ENCODE measurements around the gene TTC27. TPM values are rescaled to one million over a fixed set of nuclear protein-coding genes. Genes with fewer than 3 reads are reported as not detected.

Gene TTC27
- total RNA-seq, 2 donors from 2014 or later, result 21.3 to 43.2 TPM

GRCh38 chr2:32760628-32761027 lies 132.8 kb downstream of the TTC27 start:
- H3K4me3 Mint-ChIP-seq, result no peak overlapping the region
- no peaks in the 10 kb centered on the region for H3K9me3 Mint-ChIP-seq
- H3K36me3 Mint-ChIP-seq, result peaks cover 5% of the 10 kb centered on the region

DNA sequence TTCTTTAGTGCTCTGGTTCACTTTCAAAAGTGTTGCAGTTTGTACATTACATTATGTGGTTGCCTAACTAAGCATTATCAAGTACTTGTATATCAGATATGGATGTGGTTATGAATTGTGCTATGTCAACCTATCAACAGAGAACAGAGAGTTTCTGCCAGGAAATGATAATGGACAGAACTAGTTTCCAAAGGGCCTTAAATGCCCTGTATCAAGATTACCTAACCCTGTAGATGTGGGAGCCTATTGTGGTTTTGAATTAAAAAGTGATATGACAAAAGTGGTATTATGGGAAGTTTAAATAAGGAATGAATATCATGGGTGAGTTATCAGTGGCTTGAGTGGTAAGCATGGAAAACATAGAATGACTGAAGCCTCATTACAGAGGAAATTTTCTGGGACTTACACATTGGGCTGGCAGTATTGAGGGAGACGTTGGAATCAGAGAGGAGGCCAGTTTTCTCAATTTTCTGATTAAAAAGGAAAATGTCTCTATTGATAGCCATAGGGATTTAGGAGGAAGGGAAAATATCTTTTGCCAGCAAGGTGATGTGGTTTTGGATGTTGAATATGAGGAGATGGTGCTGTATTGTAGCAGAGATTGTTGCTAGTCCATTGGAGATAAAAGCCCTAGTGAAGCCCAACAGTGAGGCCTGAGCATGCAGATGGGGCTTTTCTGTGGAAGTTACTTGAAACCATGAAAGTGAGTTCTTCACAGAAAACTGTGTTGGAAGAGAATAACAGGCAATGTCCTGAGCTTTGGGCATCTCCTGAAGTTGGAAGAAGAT lies 140.7 kb downstream of the TTC27 start:
- no peak overlapping the region for H3K27ac Mint-ChIP-seq
- H3K36me3 Mint-ChIP-seq, result no peaks in the 10 kb centered on the region
- no peaks in the 10 kb centered on the region for H3K27me3 Mint-ChIP-seq
- DNase-seq (ENCODE audit: low spot score) (no peak), ATAC-seq (peak in 1 of 2 donors; percentile 38)
- H3K4me3 Mint-ChIP-seq, result no peak overlapping the region
- no peaks in the 10 kb centered on the region for H3K9me3 Mint-ChIP-seq
- peaks cover 6% of the 10 kb centered on the region in 2 donors for H3K4me1 Mint-ChIP-seq (ENCODE audit: low read depth in 2 of 2)

More at GRCh38 chr2:32760628-32761027, 132.8 kb downstream of the TTC27 start:
- DNase-seq (ENCODE audit: low spot score) (no peak), ATAC-seq (no peak)
- Mint-ChIP-seq H3K27me3 (no peaks in the 10 kb centered on the region), H3K27ac (no peak overlapping the region), H3K4me1 (ENCODE audit: low read depth in 2 of 2) (peaks cover 13 to 25% of the 10 kb centered on the region in 2 donors)

DNA sequence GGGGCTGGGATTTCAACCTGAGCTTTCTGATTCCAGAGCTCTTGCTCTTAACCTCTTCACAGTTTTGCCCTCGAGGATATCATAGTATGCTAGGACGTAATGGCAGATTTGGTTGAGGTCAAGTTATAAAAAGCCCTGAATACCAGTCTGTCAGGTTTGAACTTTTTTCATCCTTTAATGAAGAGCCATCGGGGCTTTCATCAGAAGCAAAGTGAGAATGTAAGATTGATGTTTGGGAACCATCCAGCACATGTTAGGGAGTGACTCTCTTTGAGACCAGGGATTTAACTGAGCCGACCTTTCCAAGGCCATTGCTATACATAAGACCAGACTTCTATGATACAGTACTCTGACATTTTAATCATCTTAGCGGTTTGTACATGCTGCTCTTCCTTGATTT lies 142.5 kb downstream of the TTC27 start:
- no peak for DNase-seq (ENCODE audit: low spot score)
- H3K36me3 Mint-ChIP-seq, result no peaks in the 10 kb centered on the region
- H3K27me3 Mint-ChIP-seq, result no peaks in the 10 kb centered on the region
- no peak overlapping the region for H3K27ac Mint-ChIP-seq
- ATAC-seq, result no peak
- H3K4me3 Mint-ChIP-seq, result no peak overlapping the region
- peaks cover 6% of the 10 kb centered on the region in 2 donors for H3K4me1 Mint-ChIP-seq (ENCODE audit: low read depth in 2 of 2)
- no peaks in the 10 kb centered on the region for H3K9me3 Mint-ChIP-seq

GRCh38 chr2:32772638-32773447 lies 145.0 kb downstream of the TTC27 start:
- Mint-ChIP-seq H3K4me3 (no peak overlapping the region), H3K9me3 (no peaks in the 10 kb centered on the region), H3K27ac (no peak overlapping the region), H3K4me1 (ENCODE audit: low read depth in 2 of 2) (peaks cover 6% of the 10 kb centered on the region in 2 donors), H3K36me3 (no peaks in the 10 kb centered on the region), H3K27me3 (no peaks in the 10 kb centered on the region)
- DNase-seq (ENCODE audit: low spot score) (no peak), ATAC-seq (no peak)

- no peaks in the 10 kb centered on the region for H3K27me3 Mint-ChIP-seq
- ATAC-seq (peak in 1 of 2 donors; percentile 74), DNase-seq (ENCODE audit: low spot score) (no peak)
- H3K9me3 Mint-ChIP-seq, result no peaks in the 10 kb centered on the region
- H3K36me3 Mint-ChIP-seq, result peaks cover 2% of the 10 kb centered on the region
- H3K4me3 Mint-ChIP-seq, result no peak overlapping the region
- H3K4me1 Mint-ChIP-seq (ENCODE audit: low read depth in 2 of 2), result peaks cover 6% of the 10 kb centered on the region in 2 donors
- H3K27ac Mint-ChIP-seq, result no peak overlapping the region
Observed at GRCh38 chr2:32773448-32773808, 145.6 kb downstream of the TTC27 start.

DNA sequence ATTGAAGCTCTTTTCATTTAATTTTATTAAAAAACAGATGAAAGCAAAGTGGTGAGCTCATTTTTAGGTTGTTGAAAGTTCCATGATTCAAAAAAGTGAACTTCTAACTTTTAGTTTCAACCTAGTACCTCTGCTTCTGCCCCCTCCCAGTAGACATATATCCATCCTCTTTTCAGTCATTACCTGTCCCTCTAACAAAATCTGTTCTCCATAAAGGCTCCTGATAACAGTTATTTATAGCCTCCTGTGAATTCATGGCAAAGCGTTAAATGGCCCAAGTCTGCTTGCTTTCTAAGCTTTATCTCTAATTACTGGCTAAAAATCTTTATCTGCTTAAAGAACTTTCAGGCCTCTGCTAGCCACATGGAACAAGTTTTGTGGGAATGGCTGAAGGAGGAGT lies 148.1 kb downstream of the TTC27 start:
- no peak overlapping the region for H3K27ac Mint-ChIP-seq
- no peak for DNase-seq (ENCODE audit: low spot score)
- no peak overlapping the region for H3K4me3 Mint-ChIP-seq
- H3K27me3 Mint-ChIP-seq, result no peaks in the 10 kb centered on the region
- ATAC-seq, result no peak
- H3K9me3 Mint-ChIP-seq, result no peaks in the 10 kb centered on the region
- H3K36me3 Mint-ChIP-seq, result peaks cover 14% of the 10 kb centered on the region
- H3K4me1 Mint-ChIP-seq (ENCODE audit: low read depth in 2 of 2), result peaks cover 6% of the 10 kb centered on the region in 2 donors

- peaks cover 3% of the 10 kb centered on the region for H3K9me3 Mint-ChIP-seq
- DNase-seq (ENCODE audit: low spot score), result no peak
- no peaks in the 10 kb centered on the region for H3K4me1 Mint-ChIP-seq (ENCODE audit: low read depth in 2 of 2)
- H3K27me3 Mint-ChIP-seq, result no peaks in the 10 kb centered on the region
- peaks cover 22% of the 10 kb centered on the region for H3K36me3 Mint-ChIP-seq
- no peak overlapping the region for H3K4me3 Mint-ChIP-seq
- no peak overlapping the region for H3K27ac Mint-ChIP-seq
- ATAC-seq, result no peak
Observed at GRCh38 chr2:32777714-32778113, 149.9 kb downstream of the TTC27 start.

DNA sequence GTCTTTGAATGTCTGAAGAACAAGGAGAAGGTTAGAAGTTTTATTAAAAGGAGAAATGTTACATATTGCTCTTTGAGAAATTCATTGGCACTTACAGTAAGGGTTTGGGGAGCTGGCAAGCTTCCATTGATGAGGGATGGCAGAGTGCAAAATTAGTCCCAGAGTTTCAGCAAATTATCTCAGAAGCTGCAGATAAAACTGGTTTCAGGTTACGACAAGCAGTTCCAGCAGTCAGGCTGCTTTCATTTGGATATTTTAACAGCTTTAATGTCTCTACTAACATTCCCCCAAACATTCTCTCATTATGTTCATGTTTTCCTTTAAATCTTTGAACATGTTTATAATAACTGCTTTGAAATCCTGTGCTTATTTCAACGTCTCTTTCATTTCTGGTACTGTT lies 153.1 kb downstream of the TTC27 start:
- H3K27ac Mint-ChIP-seq, result no peak overlapping the region

GRCh38 chr2:32783469-32783868 lies 155.6 kb downstream of the TTC27 start:
- no peak overlapping the region for H3K27ac Mint-ChIP-seq
- H3K9me3 Mint-ChIP-seq, result peaks cover 3% of the 10 kb centered on the region
- ATAC-seq, result no peak
- peaks cover 35% of the 10 kb centered on the region for H3K36me3 Mint-ChIP-seq
- no peak overlapping the region for H3K4me3 Mint-ChIP-seq
- H3K27me3 Mint-ChIP-seq, result no peaks in the 10 kb centered on the region
- H3K4me1 Mint-ChIP-seq (ENCODE audit: low read depth in 2 of 2), result peaks cover 0 to 2% of the 10 kb centered on the region in 2 donors
- no peak for DNase-seq (ENCODE audit: low spot score)

More for the DNA sequence above, 153.1 kb downstream of the TTC27 start:
- Mint-ChIP-seq H3K9me3 (peaks cover 3% of the 10 kb centered on the region), H3K4me1 (ENCODE audit: low read depth in 2 of 2) (no peaks in the 10 kb centered on the region), H3K27me3 (no peaks in the 10 kb centered on the region), H3K36me3 (peaks cover 37% of the 10 kb centered on the region), H3K4me3 (no peak overlapping the region)
- DNase-seq (ENCODE audit: low spot score), result no peak
- no peak for ATAC-seq

- H3K27ac Mint-ChIP-seq, result no peak overlapping the region
- no peak overlapping the region for H3K4me3 Mint-ChIP-seq
- H3K27me3 Mint-ChIP-seq, result no peaks in the 10 kb centered on the region
- peaks cover 0 to 2% of the 10 kb centered on the region in 2 donors for H3K4me1 Mint-ChIP-seq (ENCODE audit: low read depth in 2 of 2)
- DNase-seq (ENCODE audit: low spot score) (no peak), ATAC-seq (no peak)
- peaks cover 3% of the 10 kb centered on the region for H3K9me3 Mint-ChIP-seq
- H3K36me3 Mint-ChIP-seq, result peaks cover 33% of the 10 kb centered on the region
Observed at GRCh38 chr2:32783933-32784332, 156.1 kb downstream of the TTC27 start.

DNA sequence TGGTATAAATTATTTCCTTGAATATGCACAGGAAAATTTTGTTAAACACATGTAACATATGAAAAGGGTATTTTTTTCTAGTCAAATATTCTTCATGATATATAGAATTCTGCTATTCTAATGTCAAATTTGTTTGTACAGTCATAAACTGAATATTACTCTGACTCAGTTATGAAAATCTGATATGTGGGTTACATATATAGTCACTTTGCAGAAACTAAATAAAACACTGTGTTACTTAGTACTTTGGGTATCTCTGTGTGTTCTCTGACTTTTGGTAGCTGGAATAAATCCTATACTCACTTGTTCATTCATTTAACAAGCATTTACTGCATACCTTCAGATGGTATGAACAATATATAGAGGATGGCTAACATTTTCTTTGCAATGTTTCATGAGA lies 159.4 kb downstream of the TTC27 start:
- Mint-ChIP-seq H3K4me3 (no peak overlapping the region), H3K27me3 (no peaks in the 10 kb centered on the region), H3K9me3 (no peaks in the 10 kb centered on the region), H3K4me1 (ENCODE audit: low read depth in 2 of 2) (peaks cover 0 to 5% of the 10 kb centered on the region in 2 donors), H3K36me3 (peaks cover 15% of the 10 kb centered on the region), H3K27ac (no peak overlapping the region)
- no peak for DNase-seq (ENCODE audit: low spot score)
- ATAC-seq, result no peak

DNA sequence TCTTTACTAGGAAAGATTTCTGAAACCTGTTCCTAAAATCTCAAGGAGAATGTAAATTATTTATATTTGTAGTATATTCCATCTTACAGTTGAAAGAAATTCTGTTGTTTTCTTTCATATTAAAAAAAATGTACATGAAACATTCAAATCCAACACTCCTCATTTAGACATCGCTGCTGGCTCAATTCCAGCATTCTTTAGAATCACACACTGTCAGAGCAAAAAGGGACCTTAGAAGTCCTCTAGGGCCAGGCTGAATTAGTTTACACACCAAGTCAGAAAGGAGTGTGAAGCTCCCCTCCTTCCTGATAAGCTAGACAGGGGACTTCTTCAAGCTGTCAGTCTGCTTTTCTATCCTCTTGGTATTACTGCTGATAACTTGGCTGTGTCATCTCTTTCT lies 160.3 kb downstream of the TTC27 start:
- H3K4me1 Mint-ChIP-seq (ENCODE audit: low read depth in 2 of 2), result peaks cover 0 to 5% of the 10 kb centered on the region in 2 donors
- no peak for DNase-seq (ENCODE audit: low spot score)
- peaks cover 12% of the 10 kb centered on the region for H3K36me3 Mint-ChIP-seq
- no peak for ATAC-seq
- H3K27ac Mint-ChIP-seq, result no peak overlapping the region
- no peak overlapping the region for H3K4me3 Mint-ChIP-seq
- no peaks in the 10 kb centered on the region for H3K9me3 Mint-ChIP-seq
- H3K27me3 Mint-ChIP-seq, result no peaks in the 10 kb centered on the region

- H3K27me3 Mint-ChIP-seq, result no peaks in the 10 kb centered on the region
- H3K4me3 Mint-ChIP-seq, result no peak overlapping the region
- peaks cover 0 to 3% of the 10 kb centered on the region in 2 donors for H3K4me1 Mint-ChIP-seq (ENCODE audit: low read depth in 2 of 2)
- H3K36me3 Mint-ChIP-seq, result no peaks in the 10 kb centered on the region
- ATAC-seq (no peak), DNase-seq (ENCODE audit: low spot score) (no peak)
- no peaks in the 10 kb centered on the region for H3K9me3 Mint-ChIP-seq
- no peak overlapping the region for H3K27ac Mint-ChIP-seq
Observed at GRCh38 chr2:32792416-32792815, 164.6 kb downstream of the TTC27 start.

DNA sequence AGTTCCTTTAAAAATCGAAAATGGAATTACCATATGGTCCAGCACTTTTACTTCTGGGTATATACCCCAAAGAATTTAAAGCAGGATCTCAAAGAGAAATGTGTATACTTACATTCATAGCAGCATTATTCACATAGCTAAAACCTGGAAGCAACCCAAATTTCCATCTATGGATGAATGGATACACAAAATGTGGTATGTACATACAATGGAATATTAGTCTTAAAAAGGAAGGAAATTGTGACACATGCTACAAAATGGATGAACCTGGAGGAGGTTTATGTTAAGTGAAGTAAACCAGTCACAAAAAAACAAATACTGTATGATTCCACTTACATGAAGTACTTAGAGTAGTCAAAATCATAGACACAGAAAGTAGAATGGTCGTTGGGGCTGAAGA lies 171.0 kb downstream of the TTC27 start:
- peaks cover 5% of the 10 kb centered on the region for H3K36me3 Mint-ChIP-seq
- ATAC-seq, result no peak
- H3K27ac Mint-ChIP-seq, result no peak overlapping the region
- no peak for DNase-seq (ENCODE audit: low spot score)
- no peak overlapping the region for H3K4me3 Mint-ChIP-seq
- H3K4me1 Mint-ChIP-seq (ENCODE audit: low read depth in 2 of 2), result no peaks in the 10 kb centered on the region
- H3K9me3 Mint-ChIP-seq, result no peaks in the 10 kb centered on the region
- no peaks in the 10 kb centered on the region for H3K27me3 Mint-ChIP-seq
